COLO668 (cell line): ENCODE measurements around the gene SEMA4D.
"Not testable (repeated sequence)": the region's sequence is repeated elsewhere in the genome, so short reads cannot be mapped to it uniquely, and the experiment has no call there.

ENCODE experiments used
- DNase-seq: peaks from one replicate; lab custom pipeline; 2025; ENCODE audit not compliant: unreplicated experiment; lab: John Stamatoyannopoulos, UW

SEMA4D gene

DNA sequence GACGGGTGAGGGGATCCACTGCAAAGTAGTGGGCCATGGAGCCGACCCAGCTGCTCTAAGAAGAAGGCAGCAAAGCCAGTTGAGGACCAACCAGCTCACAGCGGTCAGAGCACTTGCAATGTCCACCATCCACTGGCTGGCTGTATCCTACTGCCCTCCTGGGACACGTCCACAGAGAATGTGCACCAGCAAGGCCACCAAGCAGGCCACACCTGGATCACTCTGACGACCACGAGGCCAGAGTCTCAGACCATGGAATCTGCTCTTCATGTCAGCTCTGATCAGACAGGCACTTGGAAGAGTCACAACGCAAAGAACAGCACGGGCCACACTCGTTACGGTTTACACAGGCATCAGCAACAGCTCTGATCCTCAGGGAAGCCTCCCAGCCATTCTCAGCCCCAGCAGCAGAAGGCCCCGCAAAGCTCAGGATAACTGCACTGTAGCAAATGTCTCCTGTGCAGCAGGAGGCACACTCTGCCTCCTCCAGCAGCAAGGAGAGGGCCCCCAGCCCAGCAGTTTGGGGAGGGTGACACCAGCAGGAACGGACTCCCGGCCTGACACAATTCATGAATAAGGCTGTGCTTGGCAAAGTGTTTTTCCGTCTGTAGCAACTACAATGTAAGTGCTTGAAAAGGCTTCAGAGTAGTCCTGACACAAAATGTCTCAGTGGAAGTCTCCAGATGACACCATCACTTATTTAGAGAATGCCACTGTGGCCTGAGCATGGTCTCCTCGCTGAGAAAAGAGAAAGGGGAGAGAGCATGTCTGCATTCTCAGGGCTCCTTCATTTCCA, 15.7 kb downstream of the SEMA4D start:
- DNase-seq = no peak

DNA sequence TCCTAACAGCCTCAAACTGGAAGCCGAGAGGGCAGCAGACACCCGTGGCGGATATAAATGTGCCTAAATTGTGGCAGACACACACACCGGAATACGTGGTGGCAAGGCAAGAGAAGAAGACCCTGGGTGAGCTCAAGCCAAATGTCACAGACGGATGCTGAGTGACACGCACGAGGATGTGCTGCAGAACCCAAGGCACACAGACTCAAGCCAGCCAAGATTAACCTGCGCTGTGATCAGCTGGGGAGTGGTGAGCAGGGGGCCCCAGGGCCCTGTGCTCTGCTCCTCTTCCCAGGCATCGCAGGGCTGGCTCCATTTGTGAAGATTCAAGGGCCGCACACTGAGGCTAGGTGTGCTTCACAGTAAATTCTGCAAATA, 16.4 kb downstream of the SEMA4D start:
- DNase-seq = no peak

DNA sequence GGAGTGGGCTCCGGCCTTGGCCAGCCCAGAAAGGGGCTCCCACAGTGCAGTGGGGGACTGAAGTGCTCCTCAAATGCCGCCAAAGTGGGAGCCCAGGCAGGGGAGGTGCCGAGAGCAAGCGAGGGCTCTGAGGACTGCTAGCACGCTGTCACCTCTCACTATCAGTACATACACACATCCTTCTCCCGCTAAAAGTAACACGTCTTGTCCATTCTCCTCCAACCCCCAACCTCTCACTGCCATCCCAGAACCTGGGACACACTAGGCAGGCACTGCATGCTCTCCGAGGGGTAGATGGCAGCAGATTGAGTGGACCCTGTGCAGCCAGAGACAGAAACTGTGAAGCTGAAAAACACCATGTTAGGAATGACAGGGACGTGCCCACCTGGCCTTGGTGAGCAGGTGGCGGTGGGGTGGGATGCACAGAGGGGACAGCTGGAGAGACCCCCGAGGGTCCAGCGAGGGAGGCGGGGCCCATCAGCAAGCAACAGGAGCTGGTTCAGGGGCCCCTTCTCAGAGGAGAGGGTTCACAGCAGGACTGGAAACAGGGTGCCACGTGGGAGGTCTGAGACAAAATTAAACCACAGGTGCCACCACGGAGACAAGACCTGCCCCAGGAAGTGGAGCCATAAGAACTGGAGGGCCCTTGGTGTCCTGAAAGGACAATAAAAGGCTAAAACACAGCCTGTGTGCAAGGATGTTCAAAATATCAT, 16.9 kb downstream of the SEMA4D start:
- DNase-seq = no peak

DNA sequence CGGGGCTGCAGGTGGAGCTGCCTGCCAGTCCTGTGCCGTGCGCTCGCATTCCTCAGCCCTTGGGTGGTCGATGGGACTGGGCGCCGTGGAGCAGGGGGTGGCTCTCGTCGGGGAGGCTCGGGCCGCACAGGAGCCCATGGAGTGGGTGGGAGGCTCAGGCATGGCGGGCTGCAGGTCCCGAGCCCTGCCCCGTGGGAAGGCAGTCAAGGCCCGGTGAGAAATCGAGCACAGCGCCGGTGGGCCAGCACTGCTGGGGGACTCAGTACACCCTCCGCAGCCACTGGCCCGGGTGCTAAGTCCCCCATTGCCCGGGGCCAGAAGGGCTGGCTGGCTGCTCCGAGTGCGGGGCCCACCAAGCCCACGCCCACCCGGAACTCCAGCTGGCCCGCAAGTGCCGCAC, 17.5 kb downstream of the SEMA4D start:
- not testable (repeated sequence) for DNase-seq

DNA sequence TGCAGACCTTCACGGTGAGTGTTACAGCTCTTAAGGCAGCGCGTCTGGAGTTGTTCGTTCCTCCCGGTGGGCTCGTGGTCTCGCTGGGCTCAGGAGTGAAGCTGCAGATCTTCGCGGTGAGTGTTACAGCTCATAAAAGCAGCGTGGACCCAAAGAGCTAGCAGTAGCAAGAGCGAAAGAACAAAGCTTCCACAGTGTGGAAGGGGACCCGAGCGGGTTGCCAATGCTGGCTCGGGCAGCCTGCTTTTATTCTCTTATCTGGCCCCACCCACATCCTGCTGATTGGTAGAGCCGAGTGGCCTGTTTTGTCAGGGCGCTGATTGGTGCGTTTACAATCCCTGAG, 18.3 kb downstream of the SEMA4D start:
- not testable (repeated sequence) for DNase-seq

DNA sequence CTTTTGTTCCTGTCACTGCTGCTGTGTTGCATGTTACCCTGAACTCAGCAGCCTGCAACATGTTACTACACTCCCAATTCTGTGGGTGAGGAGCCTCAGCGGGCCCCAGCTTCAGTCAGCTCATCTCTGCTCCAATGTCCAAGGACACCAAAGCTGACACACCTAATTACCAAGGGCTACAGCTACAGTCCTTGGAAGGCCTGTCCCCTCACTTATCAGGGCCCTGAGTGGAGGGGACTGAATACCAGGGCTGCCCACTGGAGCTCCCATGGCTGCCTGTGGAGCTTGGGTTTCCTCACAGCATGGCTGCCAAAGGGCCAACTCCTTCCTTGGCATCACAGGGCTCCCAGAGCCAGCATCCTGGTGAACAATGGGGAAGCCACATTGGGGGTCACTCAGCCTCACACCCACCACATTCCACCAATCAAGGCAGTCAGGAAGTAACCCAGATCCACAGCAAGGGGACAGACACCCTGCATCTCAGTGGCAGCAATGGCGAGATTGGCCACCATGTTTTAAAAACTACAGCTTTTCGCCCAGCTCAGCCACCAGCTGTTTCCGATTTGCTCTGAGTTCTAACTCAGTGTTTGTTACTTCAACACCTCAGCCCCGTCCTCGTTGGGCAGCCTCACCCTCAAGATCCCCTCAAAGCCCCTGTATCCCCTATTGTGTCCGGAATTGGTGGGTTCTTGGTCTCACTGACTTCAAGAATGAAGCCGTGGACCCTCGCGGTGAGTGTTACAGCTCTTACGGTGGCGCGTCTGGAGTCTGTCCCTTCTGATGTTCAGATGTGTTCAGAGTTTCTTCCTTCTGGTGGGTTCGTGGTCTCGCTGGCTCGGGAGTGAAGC, 18.9 kb downstream of the SEMA4D start:
- DNase-seq = no peak

DNA sequence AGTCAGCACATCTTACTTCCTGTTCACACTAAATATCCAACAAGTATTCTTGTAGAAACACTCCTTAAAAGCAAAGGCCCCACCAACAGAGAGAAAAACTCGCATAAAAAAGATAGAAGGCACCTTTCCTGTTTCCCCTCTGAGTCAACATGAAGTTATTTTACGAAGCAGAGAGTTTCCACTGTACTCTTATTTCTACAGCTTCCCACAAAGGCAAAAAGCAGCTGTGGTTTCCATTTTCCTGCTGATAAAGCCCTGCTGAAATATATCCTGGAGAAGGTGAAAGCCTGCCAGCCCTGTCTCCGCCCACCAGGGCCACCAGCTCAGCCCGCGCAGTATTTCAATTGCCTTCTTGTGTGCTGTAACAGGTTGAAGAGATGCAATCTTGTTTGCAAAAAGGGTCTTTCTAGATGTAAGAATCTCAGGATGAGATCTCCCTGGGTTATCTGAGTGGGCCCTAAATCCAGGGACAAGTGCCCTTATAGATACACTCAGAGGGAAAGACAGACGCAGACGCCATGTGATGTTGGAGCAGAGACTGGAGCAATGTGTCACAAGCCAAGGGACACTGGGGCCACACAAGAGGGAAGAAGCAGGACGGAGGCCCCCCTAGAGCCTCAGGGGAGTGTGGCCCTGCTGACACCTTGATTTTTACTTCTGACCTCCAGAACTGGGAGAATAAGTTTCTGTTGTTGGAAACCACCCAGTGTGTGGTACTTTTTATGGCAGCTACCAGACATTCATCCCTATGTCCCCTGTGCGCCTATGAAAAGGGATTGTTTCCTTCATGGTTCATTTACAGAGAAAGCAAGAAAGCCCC, 19.9 kb downstream of the SEMA4D start:
- DNase-seq = no peak

DNA sequence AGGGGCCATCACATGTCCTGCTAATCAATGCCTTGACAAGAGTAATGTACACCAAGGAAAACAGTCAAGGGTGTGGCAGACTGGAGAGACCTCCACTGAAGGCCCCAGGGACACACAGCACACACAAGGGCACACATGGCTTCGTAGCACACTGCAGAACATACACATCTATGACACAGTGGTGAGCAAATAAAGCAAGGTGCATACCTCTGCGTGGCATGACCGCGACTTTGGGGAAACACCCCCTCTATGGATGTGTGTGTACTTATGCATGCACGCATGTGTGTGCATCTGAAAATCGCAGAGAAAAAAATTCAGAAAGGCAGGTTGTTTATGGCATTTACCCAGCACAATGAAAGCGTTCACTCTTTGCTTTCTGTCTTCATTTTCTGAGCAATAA, 20.5 kb downstream of the SEMA4D start:
- no peak for DNase-seq

DNA sequence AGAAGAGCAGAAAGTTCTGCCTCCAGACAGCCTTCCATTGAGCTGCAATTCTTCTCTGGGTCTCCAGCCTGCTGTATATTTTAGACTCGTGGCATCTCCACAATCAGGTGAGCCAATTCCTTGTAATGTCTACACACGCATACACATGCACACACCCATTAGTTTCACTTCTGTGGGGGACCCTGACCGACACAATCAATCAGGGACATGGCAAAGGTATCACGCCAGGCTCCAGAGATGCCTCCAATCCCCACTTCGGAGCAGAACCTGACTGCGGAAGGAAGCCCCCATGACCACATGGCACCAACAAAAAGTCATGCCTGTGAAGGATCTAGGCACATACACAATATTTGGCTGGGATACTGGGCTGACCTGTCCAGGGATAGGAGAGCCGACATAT, 21.4 kb downstream of the SEMA4D start:
- DNase-seq = no peak

DNA sequence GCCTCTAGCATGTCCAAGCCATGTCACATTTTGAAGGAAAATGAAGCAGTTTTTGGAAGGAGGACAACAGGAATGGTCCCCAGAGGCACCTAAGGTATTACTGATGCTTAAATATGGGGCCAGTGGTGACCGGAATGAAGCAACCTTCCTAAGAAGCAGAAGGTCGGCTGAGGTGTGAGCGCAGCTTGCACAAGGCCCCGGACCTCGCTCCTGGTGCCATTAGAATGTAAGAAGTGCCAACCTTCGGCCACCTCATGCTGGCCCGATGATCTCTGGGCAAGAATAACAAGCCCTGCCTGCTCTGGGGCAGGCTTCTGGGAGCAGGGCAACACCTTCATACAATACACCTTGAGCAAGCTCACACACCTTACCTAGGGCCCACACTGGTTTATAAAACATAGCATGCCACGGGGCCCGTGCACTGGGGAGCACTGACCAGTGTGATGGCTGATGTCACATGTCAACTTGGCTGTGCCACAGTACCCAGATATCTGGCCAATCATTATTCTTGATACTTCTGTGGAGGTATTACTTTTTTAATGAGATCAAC, 21.9 kb downstream of the SEMA4D start:
- DNase-seq = no peak

DNA sequence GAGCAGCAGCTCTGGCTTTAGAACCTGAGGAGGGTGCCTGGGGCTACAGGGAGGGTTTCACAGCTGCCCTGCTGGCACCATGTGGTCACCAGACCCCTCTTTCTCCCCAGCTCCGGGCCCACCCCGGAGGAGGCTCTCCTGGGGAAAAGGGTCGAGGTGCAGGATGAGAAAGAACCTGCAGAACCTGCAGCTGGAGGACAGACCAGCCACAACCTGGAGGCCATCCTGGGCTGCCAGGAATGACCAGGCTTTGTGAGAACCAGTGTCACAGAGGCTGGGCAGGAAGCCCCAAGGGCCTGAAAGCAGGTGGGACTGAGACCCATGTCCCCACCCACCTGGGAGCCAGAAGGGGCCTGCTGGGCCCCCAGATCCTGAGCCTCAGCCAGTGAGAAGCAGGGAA, 23.0 kb downstream of the SEMA4D start:
- no peak for DNase-seq

DNA sequence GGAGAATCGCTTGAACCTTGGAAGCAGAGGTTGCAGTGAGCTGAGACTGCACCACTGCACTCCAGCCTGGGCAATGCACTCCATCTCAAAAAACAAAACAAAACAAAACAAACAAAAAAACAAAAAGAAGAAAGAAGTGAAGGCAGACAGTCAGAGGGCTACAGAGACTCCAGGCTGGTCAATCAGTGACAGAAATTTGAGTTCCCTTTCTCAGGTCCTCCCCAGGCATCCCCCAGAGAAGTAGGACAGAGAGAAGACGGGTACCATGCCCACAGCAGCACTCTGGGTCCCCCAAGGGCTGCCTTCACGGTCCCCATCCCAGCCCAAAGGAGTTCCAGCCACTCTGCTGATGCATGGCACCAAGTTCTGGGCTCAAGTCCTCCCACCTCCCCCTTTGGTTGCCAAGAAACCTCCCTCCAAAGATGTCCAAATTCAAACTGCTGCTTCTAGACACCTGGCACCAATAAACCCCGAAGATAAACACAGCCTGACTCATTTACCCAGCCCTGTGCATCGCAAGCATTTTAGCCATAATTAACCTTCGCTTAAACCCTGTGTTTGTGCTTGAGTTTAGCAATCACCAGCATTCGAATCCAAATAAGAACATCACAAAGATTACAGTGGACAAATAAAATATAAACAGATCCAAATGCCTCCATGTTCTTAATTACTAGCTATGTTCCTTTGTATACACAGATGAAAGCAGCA, 24.0 kb downstream of the SEMA4D start:
- DNase-seq = peak; percentile 36

DNA sequence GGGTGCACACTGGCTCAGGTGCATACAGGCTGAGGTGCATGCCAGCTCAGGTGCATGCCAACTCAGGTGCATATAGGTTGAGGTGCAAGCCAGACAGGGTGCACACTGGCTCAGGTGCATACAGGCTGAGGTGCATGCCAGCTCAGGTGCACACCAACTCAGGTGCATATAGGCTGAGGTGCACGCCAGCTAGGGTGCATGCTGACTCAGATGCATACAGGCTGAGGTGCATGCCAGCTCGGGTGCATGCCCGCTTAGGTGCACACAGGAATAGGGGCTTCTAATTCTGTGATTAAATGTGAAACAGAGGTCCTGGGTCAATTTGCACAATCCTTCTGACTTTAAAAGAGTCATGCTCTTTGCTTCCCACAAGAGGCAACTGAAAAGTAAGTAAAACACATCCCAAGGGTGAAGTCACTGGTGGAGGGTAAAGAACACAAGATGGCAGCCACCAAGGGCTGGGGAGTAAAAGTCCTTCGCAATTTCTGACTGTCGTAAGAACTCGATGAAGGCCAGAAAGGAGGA, 26.1 kb downstream of the SEMA4D start:
- not testable (repeated sequence) for DNase-seq

DNA sequence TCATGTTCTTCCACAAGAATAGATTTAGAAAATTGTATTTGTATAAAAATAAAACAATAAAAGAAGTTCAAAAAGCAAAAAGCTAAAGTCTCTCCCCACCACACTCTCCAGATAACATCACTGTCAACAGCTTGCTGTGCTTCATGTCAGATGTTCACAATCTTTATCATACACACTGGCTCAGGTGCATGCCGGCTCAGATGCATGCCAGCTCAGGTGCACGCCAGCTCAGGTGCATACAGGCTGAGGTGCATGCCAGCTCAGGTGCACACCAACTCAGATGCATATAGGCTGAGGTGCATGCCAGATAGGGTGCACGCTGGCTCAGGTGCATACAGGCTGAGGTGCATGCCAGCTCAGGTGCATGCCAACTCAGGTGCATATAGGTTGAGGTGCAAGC, 26.5 kb downstream of the SEMA4D start:
- DNase-seq = no peak

DNA sequence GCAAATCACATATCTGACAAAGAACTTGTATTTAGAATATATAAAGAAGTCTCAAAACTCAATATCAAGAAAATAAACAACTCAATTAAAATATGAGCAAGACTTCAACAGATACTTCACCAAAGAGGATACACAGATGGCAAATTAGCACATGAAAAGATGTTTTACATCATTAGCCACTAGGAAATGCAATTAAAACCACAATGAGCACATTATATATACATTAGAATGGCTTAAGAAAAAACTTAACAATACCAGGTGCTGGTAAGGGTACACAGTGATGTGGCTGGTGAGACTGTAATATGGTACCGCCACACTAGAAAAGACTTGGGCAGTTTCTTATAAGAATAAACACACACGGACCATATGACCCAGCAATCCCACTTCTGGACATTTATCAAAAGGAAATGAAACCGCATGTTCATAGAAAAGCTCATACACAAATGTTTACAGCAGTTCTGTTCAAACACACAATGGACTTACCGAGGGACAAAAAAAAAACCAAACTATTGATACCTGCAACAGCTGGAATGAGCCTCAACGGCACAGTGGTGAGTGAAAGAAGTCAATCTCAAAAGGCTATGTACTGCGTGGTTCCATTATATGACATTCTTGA, 27.6 kb downstream of the SEMA4D start:
- DNase-seq = no peak

DNA sequence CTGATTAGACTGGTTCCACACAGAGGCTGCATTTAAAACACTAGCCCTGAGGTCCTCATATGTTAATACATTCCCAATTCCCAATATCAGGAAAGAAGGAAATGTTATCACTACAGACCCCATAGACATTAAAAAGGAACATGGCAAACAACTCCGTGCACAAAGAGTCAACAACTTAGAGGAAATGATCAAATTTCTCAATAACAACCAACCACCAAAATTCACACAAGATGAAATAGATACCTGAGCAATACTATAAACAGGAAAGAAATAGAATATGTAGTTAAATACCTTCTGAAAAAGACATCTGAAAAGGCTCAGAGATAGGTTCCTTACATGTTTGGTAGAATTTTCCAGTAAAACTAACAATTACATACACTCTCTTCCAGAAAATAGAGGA, 28.9 kb downstream of the SEMA4D start:
- DNase-seq = no peak

DNA sequence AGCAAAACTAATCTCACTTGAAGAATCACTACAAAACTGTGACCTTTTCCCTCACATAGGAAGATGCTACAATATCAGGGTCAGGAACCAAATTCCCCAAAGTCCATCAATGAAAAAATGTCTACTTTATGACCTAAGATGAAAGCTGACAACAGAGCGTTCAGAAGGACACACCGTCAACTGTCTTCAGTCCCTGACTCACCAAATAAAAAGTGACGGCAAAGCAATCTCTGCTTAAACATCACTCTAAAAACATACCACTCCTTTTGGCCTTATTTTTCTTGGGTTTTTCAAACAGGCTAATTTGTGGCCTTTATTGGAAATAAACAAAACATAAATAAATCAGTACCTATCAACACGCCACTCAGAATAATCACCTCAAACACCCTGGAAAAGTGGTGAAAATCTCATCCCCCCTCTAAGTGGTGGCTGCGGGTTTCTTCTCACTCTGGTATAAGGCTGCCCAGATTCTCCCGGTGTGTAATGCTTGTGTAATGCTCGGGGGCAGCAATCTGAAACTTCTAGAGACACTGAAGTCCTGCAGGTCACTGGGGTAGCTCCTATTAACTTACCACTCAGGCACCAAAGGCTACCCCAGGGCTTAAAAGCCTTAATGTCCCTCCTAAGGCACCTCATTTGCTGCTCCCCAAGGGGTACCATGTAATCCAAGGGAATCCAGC, 29.5 kb downstream of the SEMA4D start:
- no peak for DNase-seq

DNA sequence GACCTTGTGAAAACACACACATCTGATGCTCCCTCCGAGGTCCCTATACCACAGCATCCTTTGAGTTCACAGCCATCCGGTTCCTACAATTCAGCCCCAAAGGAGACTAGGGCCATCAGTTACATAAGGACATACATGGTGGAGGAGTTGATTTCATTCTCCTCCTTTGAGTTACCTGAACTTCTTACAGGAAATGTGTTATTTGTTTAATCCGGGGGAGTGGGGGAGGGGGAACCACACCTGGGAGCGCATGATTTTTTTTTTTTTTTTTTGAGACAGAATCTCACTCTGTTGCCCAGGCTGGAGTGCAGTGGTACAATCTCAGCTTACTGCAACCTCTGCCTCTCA, 30.7 kb downstream of the SEMA4D start:
- DNase-seq = no peak
